Kidney (tissue), 14 donors: Measurements from ENCODE around the gene STXBP6. TPM values are rescaled to one million over a fixed set of nuclear protein-coding genes. Genes with fewer than 3 reads are reported as not detected.
A peak's percentile ranks its signal among the peaks of the same experiment; 100 is the strongest.

Experiments used
- DNase-seq, 5 donors: peaks; one replicate each; pipeline ENCODE4 v3.0.0-alpha.2; 2013 to 2020
- FAIRE-seq: peaks from 2 replicates; lab custom pipeline; 2012; peaks lifted over from hg19 to GRCh38; lab: Jason Lieb, UNC
- H3K27ac ChIP-seq, 2 donors: one replicate each; pipeline ENCODE4 v1.7.0; 2013; ENCODE audit warnings: low read depth in 2 of 2, low read length in 2 of 2, inconsistent platforms in 1 of 2
- H3K27me3 ChIP-seq: one replicate; pipeline ENCODE4 v1.7.1; 2013; ENCODE audit warnings: low read length, inconsistent platforms; ENCODE audit not compliant: control insufficient read depth, insufficient read depth
- H3K36me3 ChIP-seq, 3 donors: one replicate each; pipeline versions ENCODE4 v1.7.0 to v1.7.1; 2013; ENCODE audit warnings: low read length in 3 of 3, control low read depth in 1 of 3, inconsistent platforms in 1 of 3; ENCODE audit not compliant: insufficient read depth in 3 of 3, control insufficient read depth in 2 of 3
- H3K4me1 ChIP-seq, 3 donors: one replicate each; pipeline versions ENCODE4 v1.7.0 to v1.7.1; 2013; ENCODE audit warnings: low read length in 3 of 3, inconsistent platforms in 1 of 3, low read depth in 1 of 3; ENCODE audit not compliant: control insufficient read depth in 2 of 3, insufficient read depth in 2 of 3
- H3K4me3 ChIP-seq, 3 donors: one replicate each; pipeline versions ENCODE4 v1.7.0 to v1.8.1; 2013; ENCODE audit warnings: low read length in 3 of 3, control low read depth in 1 of 3, inconsistent platforms in 1 of 3
- H3K9ac ChIP-seq, 3 donors: one replicate each; pipeline versions ENCODE4 v1.7.0 to v1.7.1; 2013; ENCODE audit warnings: low read length in 3 of 3, control low read depth in 1 of 3, inconsistent platforms in 1 of 3
- H3K9me3 ChIP-seq, 3 donors: one replicate each; pipeline versions ENCODE4 v1.7.0 to v1.7.1; 2013; ENCODE audit warnings: low read length in 3 of 3, control low read depth in 1 of 3, inconsistent platforms in 1 of 3; ENCODE audit not compliant: control insufficient read depth in 2 of 3, insufficient read depth in 1 of 3
- CTCF ChIP-seq: IDR thresholded peaks from 3 replicates; pipeline ENCODE4 v1.5.1; 2012; ENCODE audit warnings: mild to moderate bottlenecking, moderate library complexity, borderline replicate concordance; ENCODE audit not compliant: insufficient read depth; ENCODE audit errors: extremely low read depth
- intact Hi-C: fragments of 100-400 bp; cut with DNase I; formaldehyde crosslinking; loops from one replicate; pipeline ENCODE4 v1.11.1; 2022
- polyA plus RNA-seq: library from polyadenylated mRNA; stranded (reverse); fragments of 350-450 nt; fragmentation: Illumina TruSeq; extraction: RNeasy Lipid Tissue Mini Kit (QIAGEN cat#74804); gene quantifications from one replicate; pipeline ENCODE4 v1.2.3, GENCODE V29; 2014; ENCODE audit warnings: low read depth, low replicate concordance; ENCODE audit not compliant: insufficient read depth
- total RNA-seq: library from RNA; stranded (reverse); fragmentation: NEBNext Ultra II Directional; extraction: Animal tissue kit (Norgen Biotek cat#: 25700); gene quantifications from one replicate; pipeline ENCODE4 v1.2.1, GENCODE V29; 2021
- donor health status: control.
- donor health status: control.
- donor health status: control.
- donor health status: control.
- donor health status: control.
- donor health status: DM: yes; HTN: yes; CAD: no.
- donor health status: Normal renal cell carcinoma (clear cell type).

STXBP6 gene
- total and polyA plus RNA-seq, 2 donors from 2014 or later = 2.8 to 3.9 TPM

GRCh38 chr14:25019892-25020291 lies 30.1 kb downstream of the STXBP6 start:
- TF ChIP-seq CTCF = no peak
- Histone ChIP-seq H3K36me3 (no peaks in the 10 kb centered on the region), H3K9ac (no peak overlapping the region), H3K27ac (no peak overlapping the region), H3K4me1 (no peaks in the 10 kb centered on the region), H3K4me3 (no peak overlapping the region), H3K27me3 (no peaks in the 10 kb centered on the region), H3K9me3 (no peaks in the 10 kb centered on the region)
- no peak for FAIRE-seq
- peak in 1 of 5 donors; percentile 9 for DNase-seq
- intact Hi-C loops = no loop called here

- Histone ChIP-seq H3K9me3 (no peaks in the 10 kb centered on the region), H3K4me3 (no peak overlapping the region), H3K9ac (no peak overlapping the region), H3K27ac (no peak overlapping the region), H3K27me3 (no peaks in the 10 kb centered on the region), H3K36me3 (no peaks in the 10 kb centered on the region), H3K4me1 (no peaks in the 10 kb centered on the region)
- DNase-seq = no peak
- FAIRE-seq = no peak
- intact Hi-C loops = no loop called here
- no peak for TF ChIP-seq CTCF
Observed at GRCh38 chr14:25017562-25017961, 32.4 kb downstream of the STXBP6 start.

- intact Hi-C loops = no loop called here
- H3K27ac ChIP-seq = no peak overlapping the region
- H3K9ac ChIP-seq = no peak overlapping the region
- no peak overlapping the region for H3K4me3 ChIP-seq
- H3K27me3 ChIP-seq = no peaks in the 10 kb centered on the region
- FAIRE-seq = no peak
- H3K4me1 ChIP-seq = peaks cover 0 to 9% (median 0%) of the 10 kb centered on the region in 3 donors
- no peak for TF ChIP-seq CTCF
- no peak for DNase-seq
- H3K9me3 ChIP-seq = no peaks in the 10 kb centered on the region
- no peaks in the 10 kb centered on the region for H3K36me3 ChIP-seq
Observed at GRCh38 chr14:25015761-25016160, 34.2 kb downstream of the STXBP6 start.

- Histone ChIP-seq H3K27ac (no peak overlapping the region), H3K9ac (no peak overlapping the region), H3K4me3 (no peak overlapping the region), H3K9me3 (no peaks in the 10 kb centered on the region), H3K4me1 (peaks cover 0 to 11% (median 0%) of the 10 kb centered on the region in 3 donors), H3K36me3 (no peaks in the 10 kb centered on the region), H3K27me3 (no peaks in the 10 kb centered on the region)
- TF ChIP-seq CTCF = no peak
- intact Hi-C loops = no loop called here
- DNase-seq (no peak), FAIRE-seq (no peak)
Observed at GRCh38 chr14:25014440-25014839, 35.5 kb downstream of the STXBP6 start.
